ENCODE results near the gene SMYD5. TPM values are rescaled to one million over a fixed set of nuclear protein-coding genes. Genes with fewer than 3 reads are reported as not detected.

Gene SMYD5
- total RNA-seq, 1 experiment from 2014 or later = 37.4 TPM

DNA sequence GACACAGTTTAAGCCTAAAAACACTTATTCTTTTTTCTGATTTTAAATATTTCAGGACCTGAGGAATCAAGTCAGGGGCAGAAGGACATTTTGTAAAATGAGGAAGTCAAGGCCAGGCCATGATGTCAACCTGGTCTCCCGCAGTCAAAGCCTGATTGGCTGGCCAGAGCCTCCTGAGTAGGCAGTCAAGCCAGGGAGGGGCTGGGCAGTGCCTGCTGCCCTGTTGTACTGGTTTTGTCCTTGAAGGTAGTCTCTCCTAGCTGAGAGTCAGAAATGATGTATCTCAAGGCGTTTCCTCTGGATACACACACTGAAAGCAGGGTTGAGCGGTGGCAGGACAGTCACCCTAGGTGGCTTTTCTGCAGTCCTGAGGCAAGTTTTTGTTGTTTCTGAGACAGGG, 39.9 kb downstream of the SMYD5 start:
- BruUV-seq (replicated peaks) = no TSS peak
- CTCF ChIA-PET = no interaction called here

DNA sequence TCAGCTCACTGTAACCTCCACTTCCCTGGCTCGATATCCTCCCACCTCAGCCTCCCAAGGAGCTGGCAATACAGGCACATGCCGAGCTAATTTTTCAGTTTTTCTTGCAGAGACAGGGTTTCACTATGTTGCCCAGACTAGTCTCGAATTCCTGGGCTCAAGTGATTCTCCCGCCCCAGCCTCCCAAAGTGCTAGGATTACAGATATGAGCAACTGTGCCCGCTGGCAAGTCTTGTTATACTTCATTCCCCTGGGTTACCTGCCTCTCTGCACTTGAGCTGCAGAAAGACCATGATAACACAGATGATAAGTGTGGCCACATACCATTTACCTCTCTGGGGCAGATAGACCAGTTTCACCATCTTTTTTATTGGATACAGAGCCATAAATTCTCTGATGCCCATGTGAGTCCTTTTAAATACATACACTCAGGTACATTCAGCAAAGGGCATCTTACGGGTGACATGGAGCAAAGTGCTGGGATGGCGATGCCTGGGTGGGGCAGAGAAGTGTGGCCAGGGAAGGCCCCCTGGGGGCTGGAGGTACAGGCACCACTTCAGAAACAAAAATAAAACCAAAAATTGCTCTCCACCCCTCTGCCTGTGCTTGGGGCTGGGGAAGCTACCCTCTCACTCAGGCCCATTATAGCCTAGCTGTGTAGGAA, 40.4 kb downstream of the SMYD5 start:
- intact Hi-C loops (cut with micrococcal nuclease) = no loop called here
- Histone ChIP-seq H4K20me1 (ENCODE audit: insufficient read depth) (no peaks in the 10 kb centered on the region; the same call in 1 of the 2 replicates), H3K4me1 (ENCODE audit: control insufficient read depth in 1 of 2, insufficient read depth in 2 of 2, low read length in 2 of 2) (no peaks in the 10 kb centered on the region), H3K9ac (ENCODE audit: low read length) (no peak overlapping the region), H3K27ac (ENCODE audit: low read depth, low read length) (peak overlapping the region; percentile 10), H3K4me3 (replicated peaks in 1 of 2; ENCODE audit: low read depth in 1 of 2, low read length in 2 of 2) (no peak overlapping the region), H3K4me2 (ENCODE audit: low read length) (no peak overlapping the region), H3K36me3 (ENCODE audit: control insufficient read depth in 1 of 2, insufficient read depth in 2 of 2, low read length in 2 of 2) (peaks cover 31 to 36% of the 10 kb centered on the region in 2 experiments; a peak in 3 of 4 replicates), H3K27me3 (ENCODE audit: insufficient read depth, low read length) (no peaks in the 10 kb centered on the region), H3K9me3 (ENCODE audit: control insufficient read depth in 1 of 2, insufficient read depth in 1 of 2, low read depth in 1 of 2, low read length in 2 of 2) (no peaks in the 10 kb centered on the region), H3K9me2 (ENCODE audit: insufficient read depth) (no peaks in the 10 kb centered on the region), H3K79me2 (ENCODE audit: insufficient read depth, low read length) (peaks cover 4% of the 10 kb centered on the region; the same call in 1 of the 2 replicates), H2AFZ (ENCODE audit: low read depth, low read length, poor library complexity, severe bottlenecking) (no peak overlapping the region)
- ChIA-PET RAD21 (ENCODE audit: low non-redundant PET in 1 of 2, low total read pairs in 2 of 2, uncharacterized antibody in 2 of 2, unreplicated experiment in 2 of 2) (no interaction called here), CTCF (no interaction called here), POLR2A (interaction anchor here (1.2 to 1.3 kb wide), 2 partner anchors 9 to 10 kb away, joined by 3 read pairs; no protein-coding TSS in a partner anchor)
- no peak for TF ChIP-seq EZH2phosphoT487 (IDR thresholded peaks at IDR 0.05; ENCODE audit: borderline replicate concordance)
- 0 out of 2 replicates have a peak, but pooled peaks have one; percentile 6 for TF ChIP-seq POLR2AphosphoS5 (IDR thresholded peaks at IDR 0.05; ENCODE audit: low read depth, low read length)
- no peak for TF ChIP-seq YY1 (IDR thresholded peaks at IDR 0.05; ENCODE audit: extremely low read depth, insufficient replicate concordance, low read depth, low read length)
- peak; percentile 34 for TF ChIP-seq POLR2A (IDR thresholded peaks at IDR 0.05; ENCODE audit: borderline replicate concordance, extremely low read depth, insufficient read depth, insufficient read length)
- TF ChIP-seq EGR1 (IDR thresholded peaks at IDR 0.05; ENCODE audit: low read depth) = no peak
- TF ChIP-seq ELF1 (IDR thresholded peaks at IDR 0.05; ENCODE audit: borderline replicate concordance, low read depth) = no peak
- TF ChIP-seq, protein P1, sequence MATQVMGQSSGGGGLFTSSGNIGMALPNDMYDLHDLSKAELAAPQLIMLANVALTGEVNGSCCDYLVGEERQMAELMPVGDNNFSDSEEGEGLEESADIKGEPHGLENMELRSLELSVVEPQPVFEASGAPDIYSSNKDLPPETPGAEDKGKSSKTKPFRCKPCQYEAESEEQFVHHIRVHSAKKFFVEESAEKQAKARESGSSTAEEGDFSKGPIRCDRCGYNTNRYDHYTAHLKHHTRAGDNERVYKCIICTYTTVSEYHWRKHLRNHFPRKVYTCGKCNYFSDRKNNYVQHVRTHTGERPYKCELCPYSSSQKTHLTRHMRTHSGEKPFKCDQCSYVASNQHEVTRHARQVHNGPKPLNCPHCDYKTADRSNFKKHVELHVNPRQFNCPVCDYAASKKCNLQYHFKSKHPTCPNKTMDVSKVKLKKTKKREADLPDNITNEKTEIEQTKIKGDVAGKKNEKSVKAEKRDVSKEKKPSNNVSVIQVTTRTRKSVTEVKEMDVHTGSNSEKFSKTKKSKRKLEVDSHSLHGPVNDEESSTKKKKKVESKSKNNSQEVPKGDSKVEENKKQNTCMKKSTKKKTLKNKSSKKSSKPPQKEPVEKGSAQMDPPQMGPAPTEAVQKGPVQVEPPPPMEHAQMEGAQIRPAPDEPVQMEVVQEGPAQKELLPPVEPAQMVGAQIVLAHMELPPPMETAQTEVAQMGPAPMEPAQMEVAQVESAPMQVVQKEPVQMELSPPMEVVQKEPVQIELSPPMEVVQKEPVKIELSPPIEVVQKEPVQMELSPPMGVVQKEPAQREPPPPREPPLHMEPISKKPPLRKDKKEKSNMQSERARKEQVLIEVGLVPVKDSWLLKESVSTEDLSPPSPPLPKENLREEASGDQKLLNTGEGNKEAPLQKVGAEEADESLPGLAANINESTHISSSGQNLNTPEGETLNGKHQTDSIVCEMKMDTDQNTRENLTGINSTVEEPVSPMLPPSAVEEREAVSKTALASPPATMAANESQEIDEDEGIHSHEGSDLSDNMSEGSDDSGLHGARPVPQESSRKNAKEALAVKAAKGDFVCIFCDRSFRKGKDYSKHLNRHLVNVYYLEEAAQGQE (IDR thresholded peaks at IDR 0.05; ENCODE audit: low read depth) = no peak
- no peak for TF ChIP-seq CEBPB (IDR thresholded peaks at IDR 0.05; ENCODE audit: low read depth)
- TF ChIP-seq CBX3 (IDR thresholded peaks at IDR 0.05; ENCODE audit: low read depth) = no peak
- TF ChIP-seq EZH2 (IDR thresholded peaks at IDR 0.05) = no peak
- no peak for DNase-seq (ENCODE audit: low read depth, low spot score)
- ATAC-seq = peak; percentile 11
- no TSS peak for BruUV-seq (replicated peaks)

More for the DNA sequence above, 39.9 kb downstream of the SMYD5 start:
- intact Hi-C loops (cut with micrococcal nuclease) = no loop called here
- ATAC-seq (peak; percentile 38), DNase-seq (ENCODE audit: low read depth, low spot score) (no peak)
- Histone ChIP-seq H3K9me3 (ENCODE audit: control insufficient read depth in 1 of 2, insufficient read depth in 1 of 2, low read depth in 1 of 2, low read length in 2 of 2) (no peaks in the 10 kb centered on the region), H3K36me3 (ENCODE audit: control insufficient read depth in 1 of 2, insufficient read depth in 2 of 2, low read length in 2 of 2) (peaks cover 37 to 38% of the 10 kb centered on the region in 2 experiments; a peak in 3 of 4 replicates), H3K4me2 (ENCODE audit: low read length) (no peak overlapping the region), H3K4me3 (replicated peaks in 1 of 2; ENCODE audit: low read depth in 1 of 2, low read length in 2 of 2) (no peak overlapping the region), H2AFZ (ENCODE audit: low read depth, low read length, poor library complexity, severe bottlenecking) (no peak overlapping the region), H3K4me1 (ENCODE audit: control insufficient read depth in 1 of 2, insufficient read depth in 2 of 2, low read length in 2 of 2) (no peaks in the 10 kb centered on the region), H3K27me3 (ENCODE audit: insufficient read depth, low read length) (no peaks in the 10 kb centered on the region), H3K27ac (ENCODE audit: low read depth, low read length) (peak overlapping the region; percentile 10; the same call in 1 of the 2 replicates), H3K9me2 (ENCODE audit: insufficient read depth) (no peaks in the 10 kb centered on the region), H3K9ac (ENCODE audit: low read length) (no peak overlapping the region), H3K79me2 (ENCODE audit: insufficient read depth, low read length) (peaks cover 10% of the 10 kb centered on the region; the same call in 1 of the 2 replicates), H4K20me1 (ENCODE audit: insufficient read depth) (no peaks in the 10 kb centered on the region; the same call in 1 of the 2 replicates)
- TF ChIP-seq ZNF274 (IDR thresholded peaks at IDR 0.05; ENCODE audit: low read depth, low read length) (no peak), EZH2 (IDR thresholded peaks at IDR 0.05) (no peak), POLR2AphosphoS5 (IDR thresholded peaks at IDR 0.05; ENCODE audit: low read depth, low read length) (0 out of 2 replicates have a peak, but pooled peaks have one; percentile 1)
- RAD21 ChIA-PET (ENCODE audit: low non-redundant PET in 1 of 2, low total read pairs in 2 of 2, uncharacterized antibody in 2 of 2, unreplicated experiment in 2 of 2) = no interaction called here
- POLR2A ChIA-PET = interaction anchor here (1.2 to 1.3 kb wide), 2 partner anchors 9 kb away, joined by 3 read pairs; no protein-coding TSS in a partner anchor
